AG04449 (cell line): ENCODE results near the gene BTBD7.

Experiments
- CTCF ChIA-PET: fragments of 350-600 bp; formaldehyde crosslinking; extraction: SDS; loops from one replicate; lab custom pipeline; 2021; ENCODE audit warnings: antibody characterized with exemption; lab: Yijun Ruan, JAX
- POLR2A ChIA-PET: fragments of 400-600, 350-600 bp; formaldehyde crosslinking; extraction: SDS; loops from one replicate; lab custom pipeline; 2020; ENCODE audit warnings: antibody characterized with exemption, inconsistent platforms; lab: Yijun Ruan, JAX
- DNase-seq: peaks from one replicate; pipeline ENCODE4 v3.0.0-alpha.2; 2010; ENCODE audit warnings: low read depth, low spot score
- H3K4me3 ChIP-seq: 2 replicates; pipeline ENCODE4 v1.5.1; 2011; ENCODE audit warnings: low read depth, mild to moderate bottlenecking, control low read depth, low read length
- TF ChIP-seq, protein P1 (sequence below): IDR thresholded peaks from one replicate; pipeline ENCODE4 v1.5.1; 2011; ENCODE audit warnings: mild to moderate bottlenecking, moderate library complexity, low read length, control low read depth, inconsistent platforms; ENCODE audit not compliant: insufficient read depth; ENCODE audit errors: missing control alignments

Gene BTBD7

GRCh38 chr14:93281937-93282336 lies 50.9 kb downstream of the BTBD7 start:
- CTCF ChIA-PET, result no interaction called here
- POLR2A ChIA-PET, result no interaction called here
- TF ChIP-seq, protein P1, sequence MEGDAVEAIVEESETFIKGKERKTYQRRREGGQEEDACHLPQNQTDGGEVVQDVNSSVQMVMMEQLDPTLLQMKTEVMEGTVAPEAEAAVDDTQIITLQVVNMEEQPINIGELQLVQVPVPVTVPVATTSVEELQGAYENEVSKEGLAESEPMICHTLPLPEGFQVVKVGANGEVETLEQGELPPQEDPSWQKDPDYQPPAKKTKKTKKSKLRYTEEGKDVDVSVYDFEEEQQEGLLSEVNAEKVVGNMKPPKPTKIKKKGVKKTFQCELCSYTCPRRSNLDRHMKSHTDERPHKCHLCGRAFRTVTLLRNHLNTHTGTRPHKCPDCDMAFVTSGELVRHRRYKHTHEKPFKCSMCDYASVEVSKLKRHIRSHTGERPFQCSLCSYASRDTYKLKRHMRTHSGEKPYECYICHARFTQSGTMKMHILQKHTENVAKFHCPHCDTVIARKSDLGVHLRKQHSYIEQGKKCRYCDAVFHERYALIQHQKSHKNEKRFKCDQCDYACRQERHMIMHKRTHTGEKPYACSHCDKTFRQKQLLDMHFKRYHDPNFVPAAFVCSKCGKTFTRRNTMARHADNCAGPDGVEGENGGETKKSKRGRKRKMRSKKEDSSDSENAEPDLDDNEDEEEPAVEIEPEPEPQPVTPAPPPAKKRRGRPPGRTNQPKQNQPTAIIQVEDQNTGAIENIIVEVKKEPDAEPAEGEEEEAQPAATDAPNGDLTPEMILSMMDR, result no peak
- no peak for DNase-seq
- H3K4me3 ChIP-seq, result no peak overlapping the region

GRCh38 chr14:93280743-93281142 lies 52.1 kb downstream of the BTBD7 start:
- no peak for DNase-seq
- TF ChIP-seq, protein P1, result no peak
- POLR2A ChIA-PET, result no interaction called here
- H3K4me3 ChIP-seq, result no peak overlapping the region
- CTCF ChIA-PET, result no interaction called here

GRCh38 chr14:93276031-93276716 lies 56.7 kb downstream of the BTBD7 start:
- TF ChIP-seq, protein P1, result no peak
- H3K4me3 ChIP-seq, result no peak overlapping the region
- ChIA-PET POLR2A (no interaction called here), CTCF (interaction anchor here (1.0 kb wide), 1 partner anchor 11 kb away, joined by 3 read pairs; no protein-coding TSS in a partner anchor)
- no peak for DNase-seq

DNA sequence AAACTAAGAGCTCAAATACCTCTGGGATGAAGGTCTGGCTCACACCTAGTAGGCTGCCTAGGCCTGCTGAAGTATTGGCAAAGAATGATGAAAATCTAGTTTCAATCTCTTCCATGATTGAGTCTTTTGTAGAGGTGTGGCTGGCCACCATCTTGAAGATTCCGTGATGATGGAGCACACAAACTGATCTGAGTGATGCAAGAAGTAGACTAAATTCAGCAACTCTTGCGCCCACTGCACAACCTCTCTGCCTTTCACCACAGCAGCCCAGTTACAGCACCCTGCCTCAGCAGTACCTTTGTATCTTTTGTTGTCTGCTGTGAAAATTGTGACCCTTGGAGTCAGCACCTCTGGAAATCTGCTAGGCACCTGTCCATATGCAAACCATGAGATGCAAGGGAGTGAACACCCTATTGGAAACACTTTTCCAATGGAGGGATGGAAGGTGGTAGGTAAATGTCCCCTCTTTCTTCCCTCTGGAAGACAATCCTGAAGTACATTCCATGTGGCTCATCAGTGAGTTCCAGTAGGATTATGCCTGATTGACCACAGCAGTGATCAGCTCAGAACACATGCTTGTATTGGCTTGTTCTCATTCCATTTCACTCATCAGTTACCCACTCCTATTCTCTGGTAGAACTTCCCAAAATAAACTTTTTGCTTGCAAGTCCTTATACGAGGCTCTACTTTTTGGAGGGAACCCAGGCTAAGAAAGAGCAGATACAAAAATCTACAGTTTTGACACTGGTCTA lies 58.6 kb downstream of the BTBD7 start:
- ChIA-PET POLR2A (no interaction called here), CTCF (no interaction called here)
- TF ChIP-seq, protein P1, result no peak
- no peak overlapping the region for H3K4me3 ChIP-seq
- no peak for DNase-seq

- ChIA-PET POLR2A (interaction anchor here (0.6 kb wide), 1 partner anchor 21 kb away, joined by 3 read pairs; no protein-coding TSS in a partner anchor), CTCF (no interaction called here)
- no peak for DNase-seq
- TF ChIP-seq, protein P1, result no peak
- no peak overlapping the region for H3K4me3 ChIP-seq
Measured at GRCh38 chr14:93271111-93271510, 61.7 kb downstream of the BTBD7 start.

DNA sequence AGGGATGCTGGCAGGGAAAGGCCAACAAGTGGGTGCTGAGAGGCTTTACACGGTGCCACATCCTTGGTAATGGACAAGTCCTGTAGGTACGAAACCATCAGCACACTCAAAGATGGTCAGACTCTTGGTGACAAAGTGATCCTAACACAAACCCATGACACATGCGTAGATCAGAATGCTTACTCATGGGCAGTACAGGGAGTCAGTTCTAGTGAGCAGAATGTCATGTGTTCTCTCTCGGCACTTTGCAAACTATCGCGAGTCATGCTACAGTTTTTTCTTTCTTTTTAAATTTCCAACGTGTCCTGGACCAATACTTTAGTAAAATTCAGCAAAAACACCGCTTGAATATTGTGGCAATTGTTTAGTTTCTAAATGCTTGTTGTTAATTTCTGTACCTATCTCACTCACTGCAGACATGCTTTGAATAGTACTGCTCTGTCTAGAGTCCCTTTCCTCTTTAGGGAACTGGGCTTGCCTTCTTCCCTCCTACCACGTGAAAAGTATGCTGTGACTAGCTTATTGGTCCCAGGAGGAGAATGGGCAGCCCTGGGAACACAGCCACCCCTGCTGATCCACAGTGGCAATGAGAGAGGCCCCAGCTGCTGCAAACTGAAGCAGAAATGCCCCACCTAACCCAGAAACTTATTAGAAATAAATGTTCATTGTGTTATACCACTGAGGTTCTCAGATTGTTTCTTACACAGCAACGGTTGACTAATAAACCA lies 63.3 kb downstream of the BTBD7 start:
- H3K4me3 ChIP-seq, result no peak overlapping the region
- CTCF ChIA-PET, result no interaction called here

More for the DNA sequence above, 63.3 kb downstream of the BTBD7 start:
- POLR2A ChIA-PET, result no interaction called here
- peak; percentile 17 for DNase-seq
- TF ChIP-seq, protein P1, result no peak
